ENCODE data around the gene TEX54. TPM values are rescaled to one million over a fixed set of nuclear protein-coding genes. Genes with fewer than 3 reads are reported as not detected.
"Not testable (repeated sequence)": the region's sequence is repeated elsewhere in the genome, so short reads cannot be mapped to it uniquely, and the experiment has no call there.

Gene TEX54
- total RNA-seq, 2 experiments from 2014 or later, result not detected

GRCh38 chr11:62860835-62861563 is 28.4 kb upstream of the TEX54 start:
- no peak for DNase-seq
- peaks cover 40% of the 10 kb centered on the region for H3K4me1 Mint-ChIP-seq

GRCh38 chr11:62859281-62859703 is 26.7 kb upstream of the TEX54 start:
- Mint-ChIP-seq H3K4me1 (peaks cover 45% of the 10 kb centered on the region), H3K27me3 (peaks cover 18% of the 10 kb centered on the region), H3K27ac (peak overlapping the region; percentile 59), H3K36me3 (peaks cover 61% of the 10 kb centered on the region)
- not testable (repeated sequence) for H3K9me3 Mint-ChIP-seq, DNase-seq, H3K4me3 Mint-ChIP-seq

More at GRCh38 chr11:62860835-62861563, 28.4 kb upstream of the TEX54 start:
- Mint-ChIP-seq H3K36me3 (peaks cover 49% of the 10 kb centered on the region), H3K9me3 (no peaks in the 10 kb centered on the region), H3K27me3 (peaks cover 2% of the 10 kb centered on the region), H3K4me3 (no peak overlapping the region), H3K27ac (peak overlapping the region; percentile 38)

GRCh38 chr11:62858201-62858600 is 25.6 kb upstream of the TEX54 start:
- no peaks in the 10 kb centered on the region for H3K9me3 Mint-ChIP-seq
- DNase-seq, result no peak
- peaks cover 27% of the 10 kb centered on the region for H3K27me3 Mint-ChIP-seq
- peaks cover 66% of the 10 kb centered on the region for H3K36me3 Mint-ChIP-seq
- H3K4me1 Mint-ChIP-seq, result peaks cover 55% of the 10 kb centered on the region
- no peak overlapping the region for H3K27ac Mint-ChIP-seq
- peak overlapping the region; percentile 98 for H3K4me3 Mint-ChIP-seq

- Mint-ChIP-seq H3K4me3 (peak overlapping the region; percentile 98), H3K9me3 (no peaks in the 10 kb centered on the region), H3K27me3 (peaks cover 32% of the 10 kb centered on the region), H3K4me1 (peaks cover 57% of the 10 kb centered on the region), H3K27ac (peak overlapping the region; percentile 99), H3K36me3 (peaks cover 70% of the 10 kb centered on the region)
- no peak for DNase-seq
These were observed 24.9 kb upstream of the TEX54 start for GRCh38 chr11:62857541-62857982.

GRCh38 chr11:62856333-62856895 is 23.8 kb upstream of the TEX54 start:
- DNase-seq, result no peak
- Mint-ChIP-seq H3K4me3 (peak overlapping the region; percentile 98), H3K27me3 (peaks cover 36% of the 10 kb centered on the region), H3K4me1 (peaks cover 63% of the 10 kb centered on the region), H3K9me3 (no peaks in the 10 kb centered on the region), H3K36me3 (peaks cover 81% of the 10 kb centered on the region), H3K27ac (peak overlapping the region; percentile 99)

- Mint-ChIP-seq H3K36me3 (peaks cover 84% of the 10 kb centered on the region), H3K4me3 (peak overlapping the region; percentile 98), H3K27me3 (peaks cover 36% of the 10 kb centered on the region), H3K4me1 (peaks cover 66% of the 10 kb centered on the region), H3K27ac (peak overlapping the region; percentile 99), H3K9me3 (no peaks in the 10 kb centered on the region)
- peak; percentile 98 for DNase-seq
These were observed 23.1 kb upstream of the TEX54 start for GRCh38 chr11:62855571-62856332.

- peak overlapping the region; percentile 99 for H3K27ac Mint-ChIP-seq
These were observed 22.4 kb upstream of the TEX54 start for GRCh38 chr11:62854825-62855570.

GRCh38 chr11:62854013-62854824 is 21.6 kb upstream of the TEX54 start:
- H3K4me3 Mint-ChIP-seq, result peak overlapping the region; percentile 98
- H3K4me1 Mint-ChIP-seq, result peaks cover 62% of the 10 kb centered on the region
- peak overlapping the region; percentile 99 for H3K27ac Mint-ChIP-seq
- no peaks in the 10 kb centered on the region for H3K9me3 Mint-ChIP-seq
- H3K27me3 Mint-ChIP-seq, result peaks cover 36% of the 10 kb centered on the region
- no peak for DNase-seq
- peaks cover 78% of the 10 kb centered on the region for H3K36me3 Mint-ChIP-seq

More at GRCh38 chr11:62854825-62855570, 22.4 kb upstream of the TEX54 start:
- Mint-ChIP-seq H3K36me3 (peaks cover 84% of the 10 kb centered on the region), H3K4me1 (peaks cover 63% of the 10 kb centered on the region), H3K4me3 (peak overlapping the region; percentile 98), H3K9me3 (no peaks in the 10 kb centered on the region), H3K27me3 (peaks cover 36% of the 10 kb centered on the region)
- DNase-seq, result no peak

- H3K9me3 Mint-ChIP-seq, result no peaks in the 10 kb centered on the region
- peak overlapping the region; percentile 98 for H3K4me3 Mint-ChIP-seq
- no peak for DNase-seq
- peaks cover 76% of the 10 kb centered on the region for H3K36me3 Mint-ChIP-seq
- H3K27ac Mint-ChIP-seq, result peak overlapping the region; percentile 99
- H3K4me1 Mint-ChIP-seq, result peaks cover 61% of the 10 kb centered on the region
- H3K27me3 Mint-ChIP-seq, result peaks cover 36% of the 10 kb centered on the region
These were observed 20.8 kb upstream of the TEX54 start for GRCh38 chr11:62853279-62853965.

- H3K4me1 Mint-ChIP-seq, result peaks cover 53% of the 10 kb centered on the region
These were observed 20.0 kb upstream of the TEX54 start for GRCh38 chr11:62852523-62853188.

GRCh38 chr11:62851807-62852522 is 19.3 kb upstream of the TEX54 start:
- Mint-ChIP-seq H3K9me3 (no peaks in the 10 kb centered on the region), H3K36me3 (peaks cover 61% of the 10 kb centered on the region), H3K4me3 (peak overlapping the region; percentile 98), H3K27me3 (peaks cover 36% of the 10 kb centered on the region), H3K27ac (peak overlapping the region; percentile 99), H3K4me1 (peaks cover 49% of the 10 kb centered on the region)
- no peak for DNase-seq

More at GRCh38 chr11:62852523-62853188, 20.0 kb upstream of the TEX54 start:
- DNase-seq, result no peak
- Mint-ChIP-seq H3K9me3 (no peaks in the 10 kb centered on the region), H3K27me3 (peaks cover 36% of the 10 kb centered on the region), H3K4me3 (peak overlapping the region; percentile 98), H3K36me3 (peaks cover 68% of the 10 kb centered on the region), H3K27ac (peak overlapping the region; percentile 99)

- H3K27ac Mint-ChIP-seq, result peak overlapping the region; percentile 99
- DNase-seq, result peak; percentile 44
- H3K27me3 Mint-ChIP-seq, result peaks cover 35% of the 10 kb centered on the region
- peaks cover 54% of the 10 kb centered on the region for H3K36me3 Mint-ChIP-seq
- no peaks in the 10 kb centered on the region for H3K9me3 Mint-ChIP-seq
- H3K4me1 Mint-ChIP-seq, result peaks cover 49% of the 10 kb centered on the region
- H3K4me3 Mint-ChIP-seq, result peak overlapping the region; percentile 98
These were observed 18.5 kb upstream of the TEX54 start for GRCh38 chr11:62850911-62851806.

All from activated naive CD8-positive, alpha-beta T cell treated with anti-CD3 and anti-CD28 coated beads for 36 hours (primary cell).